ENCODE results near the gene PPP1CA. TPM values are rescaled to one million over a fixed set of nuclear protein-coding genes. Genes with fewer than 3 reads are reported as not detected.
A peak's percentile ranks its signal among the peaks of the same experiment; 100 is the strongest.

Gene PPP1CA
- total RNA-seq: 100 to 1,000 TPM in 2 of 4 donors, 10 to 100 TPM in 2; 91.9 to 110 (median 97.6) TPM

GRCh38 chr11:67401495-67402191, at the start of gene PPP1CA:
TSS of gene PPP1CA (minus strand) at chr11:67401858. CDS start at chr11:67401782, 76 bp downstream.
- TF ChIP-seq CTCF (IDR thresholded peaks at IDR 0.05): no peak
- ATAC-seq (ENCODE audit: low FRiP score) (peak; percentile 94), DNase-seq (ENCODE audit: low spot score) (peak; percentile 73)

- no peak for TF ChIP-seq CTCF (IDR thresholded peaks at IDR 0.05)
- DNase-seq (ENCODE audit: low spot score) (no peak), ATAC-seq (ENCODE audit: low FRiP score) (no peak)
Measured at GRCh38 chr11:67450796-67451657, 49.4 kb upstream of the PPP1CA start.

- ATAC-seq (ENCODE audit: low FRiP score) (no peak), DNase-seq (ENCODE audit: low spot score) (no peak)
- no peak for TF ChIP-seq CTCF (IDR thresholded peaks at IDR 0.05)
Measured at GRCh38 chr11:67449116-67449844, 47.6 kb upstream of the PPP1CA start.

- ATAC-seq (ENCODE audit: low FRiP score) (no peak), DNase-seq (ENCODE audit: low spot score) (no peak)
- TF ChIP-seq CTCF (IDR thresholded peaks at IDR 0.05): no peak
Measured at GRCh38 chr11:67448220-67448609, 46.6 kb upstream of the PPP1CA start.

GRCh38 chr11:67445515-67445914, 43.9 kb upstream of the PPP1CA start:
- TF ChIP-seq CTCF (IDR thresholded peaks at IDR 0.05): no peak
- ATAC-seq (ENCODE audit: low FRiP score) (no peak), DNase-seq (ENCODE audit: low spot score) (no peak)

- ATAC-seq (ENCODE audit: low FRiP score) (peak; percentile 20), DNase-seq (ENCODE audit: low spot score) (no peak)
Measured at GRCh38 chr11:67442504-67443404, 41.1 kb upstream of the PPP1CA start.

More at GRCh38 chr11:67442504-67443404, 41.1 kb upstream of the PPP1CA start:
- no peak for TF ChIP-seq CTCF (IDR thresholded peaks at IDR 0.05)

Data from omental fat pad (tissue), 4 donors.